Natural killer cell treated with Interleukin-12 subunit alpha and Interleukin-12 subunit beta and Interleukin-15 and Interleukin-18, amount 100 ng/mL, for 72 hours (primary cell): Measurements from ENCODE around the gene NT5C2. TPM values are rescaled to one million over a fixed set of nuclear protein-coding genes. Genes with fewer than 3 reads are reported as not detected.
A peak's percentile ranks its signal among the peaks of the same experiment; 100 is the strongest.

ENCODE experiments used
- ATAC-seq, 2 donors: fragments of 150-1000 bp; cut with Tn5 transposase in 1 of 2; sonication (Bioruptor Pico), chemical (Tn5 transposase) in 1 of 2; 2 replicates each; pipeline ENCODE4 v1.10.0; 2021
- DNase-seq: peaks from one replicate; pipeline ENCODE4 v3.0.0; 2022; ENCODE audit warnings: low spot score
- H3K27ac Mint-ChIP-seq, 2 donors: 1 replicate in 1 of 2; 2 replicates in 1 of 2; pipeline ENCODE4 v1.8.0; 2022; ENCODE audit warnings: mixed read lengths in 2 of 2, mild to moderate bottlenecking in 1 of 2, moderate library complexity in 1 of 2
- H3K27me3 Mint-ChIP-seq, 2 donors: 1 replicate in 1 of 2; 2 replicates in 1 of 2; pipeline ENCODE4 v1.8.0; 2022; ENCODE audit warnings: mixed read lengths in 2 of 2
- H3K36me3 Mint-ChIP-seq: one replicate; pipeline ENCODE4 v1.8.0; 2022; ENCODE audit warnings: mixed read lengths
- H3K4me1 Mint-ChIP-seq, 2 donors: 1 replicate in 1 of 2; 2 replicates in 1 of 2; pipeline ENCODE4 v1.8.0; 2022; ENCODE audit warnings: low read depth in 2 of 2, mixed read lengths in 2 of 2, mild to moderate bottlenecking in 1 of 2
- H3K4me3 Mint-ChIP-seq: one replicate; pipeline ENCODE4 v1.8.0; 2022; ENCODE audit warnings: mixed read lengths
- H3K9me3 Mint-ChIP-seq: 2 replicates; pipeline ENCODE4 v1.8.0; 2022; ENCODE audit warnings: mixed read lengths
- total RNA-seq, 2 donors: library from RNA; stranded (reverse); gene quantifications; one replicate each; pipeline ENCODE4 v1.2.3, GENCODE V29; 2022

Gene NT5C2
- total RNA-seq, 2 donors from 2014 or later: 60.2 to 75.0 TPM

DNA sequence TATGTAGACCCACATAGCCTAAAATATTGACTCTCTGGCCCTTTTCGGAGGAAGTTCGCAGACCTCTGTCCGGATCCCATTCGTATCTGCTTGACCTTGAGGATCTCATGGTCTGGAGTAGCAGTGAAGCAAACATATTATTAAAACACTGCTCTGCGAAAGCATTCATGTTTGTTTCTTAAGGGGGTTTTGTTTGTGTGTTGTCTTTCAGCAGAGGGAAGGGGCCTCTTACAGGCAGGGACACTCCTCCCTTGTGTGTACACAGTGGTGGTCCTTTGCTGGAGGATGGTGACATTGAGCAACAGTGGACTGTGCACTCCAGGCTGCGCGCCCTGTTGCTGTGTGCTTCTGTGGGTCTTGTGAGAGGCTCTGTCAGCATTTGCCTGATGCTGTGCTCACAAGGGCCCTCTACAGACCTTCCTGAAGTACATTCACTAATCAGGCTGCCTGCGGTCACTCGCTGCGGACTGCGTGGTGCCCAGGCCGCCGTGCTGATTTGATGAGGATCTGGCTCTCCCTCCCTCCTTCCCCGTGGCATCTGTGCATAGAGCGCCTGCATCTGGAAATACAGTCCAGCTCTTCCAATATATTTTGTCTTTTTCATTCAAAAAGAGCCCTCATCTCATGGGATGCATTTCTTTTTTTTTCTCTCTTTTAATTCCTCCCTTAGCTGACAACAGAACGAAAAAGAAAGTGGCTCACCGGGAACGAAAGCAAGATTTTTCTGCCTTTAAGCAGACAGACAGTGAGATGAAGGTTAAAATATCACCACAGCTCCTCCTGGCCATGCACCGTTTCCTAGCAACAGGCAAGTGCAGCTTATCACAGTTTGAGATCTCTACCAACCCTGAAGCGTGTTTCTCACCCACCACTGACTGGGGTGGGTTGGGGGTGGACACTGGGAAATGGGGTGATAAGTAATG lies 139.2 kb downstream of the NT5C2 start:
- DNase-seq (peak; percentile 75), ATAC-seq (peak; percentile 89 to 92)
- H3K36me3 Mint-ChIP-seq: no peaks in the 10 kb centered on the region
- H3K27me3 Mint-ChIP-seq: no peaks in the 10 kb centered on the region
- H3K4me3 Mint-ChIP-seq: peak overlapping the region; percentile 90
- H3K27ac Mint-ChIP-seq: peak overlapping the region; percentile 79 to 85
- H3K4me1 Mint-ChIP-seq: peaks cover 15 to 18% of the 10 kb centered on the region in 2 donors
- no peaks in the 10 kb centered on the region for H3K9me3 Mint-ChIP-seq

DNA sequence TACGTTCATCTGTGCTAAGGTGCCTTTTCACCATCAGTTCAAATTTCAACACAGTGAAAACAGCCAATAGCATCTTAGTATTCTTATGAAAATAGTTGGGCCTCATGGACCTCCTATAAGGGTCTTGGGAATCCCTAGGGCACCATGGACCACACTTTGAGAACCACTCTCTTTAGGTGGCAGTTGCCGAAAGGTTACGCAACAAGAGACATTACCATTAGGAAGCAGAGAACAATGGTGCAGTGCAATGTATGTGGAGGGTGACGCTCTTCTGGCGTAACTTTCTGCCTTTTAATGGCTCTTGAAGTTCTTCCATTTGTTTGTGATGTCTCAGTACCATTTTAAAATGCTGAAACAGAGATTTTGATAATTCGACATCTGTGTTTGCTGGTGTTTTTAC lies 143.8 kb downstream of the NT5C2 start:
- Mint-ChIP-seq H3K27ac (no peak overlapping the region), H3K4me1 (peaks cover 10 to 12% of the 10 kb centered on the region in 2 donors), H3K27me3 (no peaks in the 10 kb centered on the region), H3K9me3 (no peaks in the 10 kb centered on the region), H3K36me3 (no peaks in the 10 kb centered on the region), H3K4me3 (no peak overlapping the region)
- DNase-seq: no peak
- no peak for ATAC-seq

DNA sequence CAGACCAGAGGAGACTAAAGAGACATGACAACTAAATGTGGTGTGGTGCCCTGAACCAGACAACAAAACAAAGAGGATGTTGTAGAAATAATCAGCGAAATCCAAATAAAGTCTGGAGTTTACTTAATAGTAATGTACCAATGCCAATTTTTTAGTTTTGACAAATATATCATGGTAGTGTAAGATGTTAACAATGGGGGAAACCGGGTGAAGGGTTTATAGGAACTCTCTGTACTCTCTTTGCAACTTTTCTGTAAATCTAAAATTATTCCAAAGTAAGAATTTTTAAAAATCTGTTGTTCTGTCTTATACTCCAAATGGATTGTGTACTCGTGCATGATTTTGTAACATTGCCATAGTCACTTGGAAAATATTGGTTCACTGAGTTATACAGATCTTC lies 145.7 kb downstream of the NT5C2 start:
- no peaks in the 10 kb centered on the region for H3K27me3 Mint-ChIP-seq
- no peak overlapping the region for H3K27ac Mint-ChIP-seq

DNA sequence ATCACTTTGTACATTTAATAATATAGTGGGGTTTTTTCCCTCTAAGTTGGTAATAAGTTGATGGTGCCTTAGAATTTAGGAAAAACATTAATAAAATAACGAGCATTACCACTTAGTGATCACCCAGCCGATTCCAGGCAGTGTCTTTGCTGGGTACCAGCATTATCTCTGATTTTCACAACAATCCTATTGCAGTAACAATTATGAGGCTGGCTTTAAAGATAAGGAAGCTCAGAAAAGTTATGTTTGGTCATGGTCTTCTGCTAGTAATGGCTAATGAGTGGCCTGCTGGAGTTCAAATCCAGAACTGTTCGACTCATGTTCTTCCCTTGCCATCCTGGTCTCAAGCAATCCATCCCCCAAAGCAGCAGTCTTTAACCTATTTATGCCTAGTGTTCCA lies 147.1 kb downstream of the NT5C2 start:
- Mint-ChIP-seq H3K27ac (no peak overlapping the region), H3K4me3 (no peak overlapping the region), H3K4me1 (peaks cover 0 to 8% of the 10 kb centered on the region in 2 donors), H3K36me3 (no peaks in the 10 kb centered on the region), H3K27me3 (no peaks in the 10 kb centered on the region), H3K9me3 (no peaks in the 10 kb centered on the region)
- no peak for ATAC-seq
- no peak for DNase-seq

More for the DNA sequence above, 145.7 kb downstream of the NT5C2 start:
- no peaks in the 10 kb centered on the region for H3K36me3 Mint-ChIP-seq
- no peak for ATAC-seq
- no peak for DNase-seq
- H3K9me3 Mint-ChIP-seq: no peaks in the 10 kb centered on the region
- H3K4me1 Mint-ChIP-seq: peaks cover 0 to under 1% of the 10 kb centered on the region in 2 donors
- H3K4me3 Mint-ChIP-seq: no peak overlapping the region

DNA sequence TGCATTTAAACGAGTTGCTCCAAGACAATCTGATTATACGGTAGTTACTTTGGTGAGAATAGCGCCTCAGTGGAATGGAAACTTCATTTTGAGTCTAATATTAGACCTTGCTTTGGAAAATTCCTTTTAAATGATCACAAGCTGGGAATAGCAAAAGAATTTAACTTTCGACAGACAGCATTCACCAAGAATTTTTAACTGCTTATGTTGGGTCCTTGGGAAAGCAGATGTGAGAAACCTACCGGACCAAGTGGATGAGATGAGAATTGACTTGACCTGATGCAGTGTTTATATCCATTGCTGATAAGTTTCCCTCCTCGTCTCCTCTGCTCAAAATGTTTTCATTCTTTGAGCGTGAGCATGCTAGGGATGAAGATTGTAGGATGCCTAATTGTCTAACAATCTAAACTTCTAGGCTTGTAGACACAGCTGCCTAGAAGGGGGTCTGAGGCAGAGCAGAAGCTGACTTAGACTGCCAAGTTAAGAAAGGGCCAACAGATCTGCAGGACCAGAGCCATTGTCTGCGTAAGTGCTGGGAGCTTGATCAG lies 148.1 kb downstream of the NT5C2 start:
- H3K27ac Mint-ChIP-seq: no peak overlapping the region

DNA sequence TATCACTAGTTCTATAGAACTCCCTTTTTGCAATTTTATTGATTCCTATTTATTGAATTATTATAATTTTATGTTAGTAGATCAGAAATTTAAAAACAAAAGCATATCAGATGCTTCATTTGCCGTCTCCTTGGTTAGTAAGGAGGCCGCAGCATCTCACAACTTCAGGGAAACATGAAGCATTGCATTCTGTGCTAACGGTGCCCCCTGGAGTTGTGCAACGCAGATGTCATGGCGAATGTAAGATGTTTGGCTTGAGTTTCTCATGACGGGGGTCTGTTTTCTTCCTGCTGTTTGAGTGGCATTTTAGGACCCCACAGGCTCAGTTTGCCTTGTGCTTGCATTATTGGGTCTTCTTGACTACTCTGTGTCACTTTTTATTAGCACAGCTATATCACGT lies 150.2 kb downstream of the NT5C2 start:
- Mint-ChIP-seq H3K9me3 (no peaks in the 10 kb centered on the region), H3K36me3 (no peaks in the 10 kb centered on the region), H3K4me1 (peaks cover 0 to 8% of the 10 kb centered on the region in 2 donors), H3K4me3 (no peak overlapping the region), H3K27me3 (no peaks in the 10 kb centered on the region), H3K27ac (no peak overlapping the region)
- no peak for ATAC-seq
- DNase-seq: no peak

More for the DNA sequence above, 148.1 kb downstream of the NT5C2 start:
- no peaks in the 10 kb centered on the region for H3K36me3 Mint-ChIP-seq
- ATAC-seq (no peak), DNase-seq (no peak)
- H3K27me3 Mint-ChIP-seq: no peaks in the 10 kb centered on the region
- peaks cover 0 to 8% of the 10 kb centered on the region in 2 donors for H3K4me1 Mint-ChIP-seq
- H3K9me3 Mint-ChIP-seq: no peaks in the 10 kb centered on the region
- H3K4me3 Mint-ChIP-seq: no peak overlapping the region

DNA sequence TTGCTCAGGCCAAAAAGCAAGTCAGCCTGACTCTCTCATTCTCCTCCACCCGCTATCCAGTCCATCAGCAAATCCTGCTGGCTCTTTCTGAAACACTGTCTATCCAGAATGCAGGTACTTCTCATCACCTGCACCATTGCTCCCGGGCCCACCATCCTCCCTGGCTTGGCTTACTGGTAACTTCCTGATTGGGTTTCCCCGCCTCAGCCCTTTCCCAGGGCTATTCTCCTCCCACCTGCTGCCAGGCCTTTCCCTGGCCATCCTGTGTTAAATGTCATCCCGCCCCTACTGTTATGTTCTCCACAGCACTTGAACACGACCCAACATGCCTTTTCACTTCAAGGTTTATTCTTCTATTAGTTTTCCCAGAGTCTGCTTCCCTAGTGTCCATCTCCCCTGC lies 150.9 kb downstream of the NT5C2 start:
- H3K9me3 Mint-ChIP-seq: no peaks in the 10 kb centered on the region
- H3K36me3 Mint-ChIP-seq: no peaks in the 10 kb centered on the region
- no peak for ATAC-seq
- H3K4me3 Mint-ChIP-seq: no peak overlapping the region
- no peak for DNase-seq
- no peaks in the 10 kb centered on the region for H3K27me3 Mint-ChIP-seq
- no peak overlapping the region for H3K27ac Mint-ChIP-seq
- peaks cover 0 to 8% of the 10 kb centered on the region in 2 donors for H3K4me1 Mint-ChIP-seq

DNA sequence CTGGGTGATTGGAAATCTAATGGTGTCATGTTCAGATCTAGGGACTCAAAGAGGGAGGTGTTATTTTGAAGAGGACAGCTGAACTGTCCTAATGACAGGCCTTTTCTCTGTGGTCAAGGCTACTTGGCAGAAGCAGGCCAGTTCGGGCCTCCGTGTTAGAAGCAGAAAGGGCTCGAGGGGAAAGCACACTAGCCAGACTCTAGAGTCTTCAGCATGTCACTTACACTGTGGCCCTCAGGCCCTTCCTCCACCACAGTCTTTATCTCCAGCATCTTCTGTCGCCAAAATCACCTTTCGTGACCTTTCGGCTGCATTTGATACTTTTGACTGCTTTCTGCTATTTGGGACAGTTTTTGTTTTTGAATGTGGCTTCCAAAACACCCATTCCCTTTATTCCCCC lies 151.7 kb downstream of the NT5C2 start:
- no peaks in the 10 kb centered on the region for H3K9me3 Mint-ChIP-seq
- H3K27ac Mint-ChIP-seq: no peak overlapping the region
- ATAC-seq (no peak), DNase-seq (no peak)
- no peak overlapping the region for H3K4me3 Mint-ChIP-seq
- no peaks in the 10 kb centered on the region for H3K27me3 Mint-ChIP-seq
- H3K36me3 Mint-ChIP-seq: no peaks in the 10 kb centered on the region
- H3K4me1 Mint-ChIP-seq: peaks cover 0 to 8% of the 10 kb centered on the region in 2 donors

DNA sequence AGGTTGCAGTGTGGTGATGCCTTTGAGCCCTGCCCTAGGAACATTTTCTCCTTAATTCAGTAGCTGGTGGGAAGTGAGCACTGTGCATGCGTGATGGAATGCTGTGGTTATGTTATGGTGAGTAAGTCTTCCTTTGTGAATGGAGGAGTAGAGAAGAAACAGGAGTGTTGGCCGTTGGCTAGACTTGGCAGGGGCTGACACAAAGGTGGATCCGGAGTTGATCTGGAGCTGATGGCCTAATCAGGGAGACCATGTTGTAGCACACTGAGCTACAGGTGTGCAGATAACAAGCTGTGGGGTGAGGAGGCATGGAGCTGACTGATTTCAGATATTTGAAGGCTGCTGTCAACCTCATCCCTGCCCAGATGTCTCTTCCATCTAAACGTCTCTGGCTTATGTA lies 152.7 kb downstream of the NT5C2 start:
- no peak for ATAC-seq
- no peak overlapping the region for H3K4me3 Mint-ChIP-seq
- no peak overlapping the region for H3K27ac Mint-ChIP-seq
- peaks cover 0 to 8% of the 10 kb centered on the region in 2 donors for H3K4me1 Mint-ChIP-seq
- no peaks in the 10 kb centered on the region for H3K36me3 Mint-ChIP-seq
- no peaks in the 10 kb centered on the region for H3K9me3 Mint-ChIP-seq
- DNase-seq: no peak
- H3K27me3 Mint-ChIP-seq: no peaks in the 10 kb centered on the region

DNA sequence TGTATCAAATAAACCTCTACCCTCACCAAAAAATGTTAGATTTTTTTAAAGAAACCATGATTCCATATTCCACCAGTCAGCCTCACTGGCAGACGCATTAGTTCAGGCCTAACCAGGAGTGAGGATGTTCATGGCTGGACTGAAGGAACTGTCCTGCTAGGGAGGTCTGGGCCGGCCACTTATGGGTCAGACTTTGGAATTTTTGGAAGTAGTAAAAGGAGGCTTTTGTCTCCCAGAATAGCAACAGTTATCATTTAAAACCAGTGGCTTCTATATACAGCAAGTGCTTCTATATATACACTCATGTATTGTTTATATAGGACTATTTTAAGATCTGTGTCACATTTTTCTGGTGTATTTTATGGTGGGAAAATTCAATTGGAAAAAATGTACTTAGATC lies 154.5 kb downstream of the NT5C2 start:
- DNase-seq (no peak), ATAC-seq (no peak)
- H3K36me3 Mint-ChIP-seq: no peaks in the 10 kb centered on the region
- no peaks in the 10 kb centered on the region for H3K27me3 Mint-ChIP-seq
- no peaks in the 10 kb centered on the region for H3K9me3 Mint-ChIP-seq
- H3K27ac Mint-ChIP-seq: no peak overlapping the region
- H3K4me3 Mint-ChIP-seq: no peak overlapping the region
- H3K4me1 Mint-ChIP-seq: peaks cover 0 to 8% of the 10 kb centered on the region in 2 donors

Other genes starting within 250 kb of the NT5C2 start
- gene RPEL1, start 52.6 kb upstream of the NT5C2 start, total RNA-seq: not detected
- gene INA, start 83.9 kb upstream of the NT5C2 start, total RNA-seq: under 1 TPM in 1 of 2 donors, not detected in 1; 0.14 TPM
- 10 to 100 TPM; 12.2 to 19.0 TPM for gene PCGF6, start 157.9 kb upstream of the NT5C2 start, total RNA-seq
- 10 to 100 TPM in 1 of 2 donors, 1 to 10 TPM in 1; 8.3 to 11.3 TPM for gene TAF5, start 174.7 kb upstream of the NT5C2 start, total RNA-seq
- gene ATP5MK, start 203.2 kb upstream of the NT5C2 start, total RNA-seq: 100 to 1,000 TPM; 161 to 302 TPM
- gene PDCD11, start 203.4 kb upstream of the NT5C2 start, total RNA-seq: 100 to 1,000 TPM in 1 of 2 donors, 10 to 100 TPM in 1; 61.7 to 151 TPM